ENCODE measurements around the gene NOP16.

DNA sequence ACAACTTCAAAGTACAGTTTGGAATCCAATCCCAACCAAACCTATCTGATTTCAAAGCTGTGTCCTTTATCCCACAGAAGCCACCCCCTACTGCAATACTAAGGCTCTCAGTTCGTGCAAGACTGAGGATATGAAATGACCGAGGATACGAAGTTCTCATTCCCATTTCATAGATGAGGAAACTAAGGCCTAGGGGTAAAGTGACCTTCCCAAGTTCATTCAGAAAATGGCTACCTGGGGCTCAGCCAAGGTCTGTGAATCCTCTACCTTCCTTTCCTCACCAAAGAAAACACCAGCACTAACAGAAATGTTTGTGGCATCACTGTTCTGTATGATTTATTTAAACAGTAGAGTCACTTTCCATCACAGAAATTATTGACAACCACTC, 32.2 kb downstream of the NOP16 start:
- TF ChIP-seq, protein P1, sequence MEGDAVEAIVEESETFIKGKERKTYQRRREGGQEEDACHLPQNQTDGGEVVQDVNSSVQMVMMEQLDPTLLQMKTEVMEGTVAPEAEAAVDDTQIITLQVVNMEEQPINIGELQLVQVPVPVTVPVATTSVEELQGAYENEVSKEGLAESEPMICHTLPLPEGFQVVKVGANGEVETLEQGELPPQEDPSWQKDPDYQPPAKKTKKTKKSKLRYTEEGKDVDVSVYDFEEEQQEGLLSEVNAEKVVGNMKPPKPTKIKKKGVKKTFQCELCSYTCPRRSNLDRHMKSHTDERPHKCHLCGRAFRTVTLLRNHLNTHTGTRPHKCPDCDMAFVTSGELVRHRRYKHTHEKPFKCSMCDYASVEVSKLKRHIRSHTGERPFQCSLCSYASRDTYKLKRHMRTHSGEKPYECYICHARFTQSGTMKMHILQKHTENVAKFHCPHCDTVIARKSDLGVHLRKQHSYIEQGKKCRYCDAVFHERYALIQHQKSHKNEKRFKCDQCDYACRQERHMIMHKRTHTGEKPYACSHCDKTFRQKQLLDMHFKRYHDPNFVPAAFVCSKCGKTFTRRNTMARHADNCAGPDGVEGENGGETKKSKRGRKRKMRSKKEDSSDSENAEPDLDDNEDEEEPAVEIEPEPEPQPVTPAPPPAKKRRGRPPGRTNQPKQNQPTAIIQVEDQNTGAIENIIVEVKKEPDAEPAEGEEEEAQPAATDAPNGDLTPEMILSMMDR (IDR thresholded peaks at IDR 0.05): no peak
- TF ChIP-seq POLR2A (IDR thresholded peaks at IDR 0.05): no peak
- TF ChIP-seq EP300 (IDR thresholded peaks at IDR 0.05): no peak
- no peak for TF ChIP-seq POLR2AphosphoS5 (IDR thresholded peaks at IDR 0.05)
